ENCODE measurements around the gene TRIM62.

The TRIM62 gene

GRCh38 chr1:33143698-33144097 is 38.1 kb downstream of the TRIM62 start:
- Histone ChIP-seq H3K4me1 (ENCODE audit: low read length) (no peaks in the 10 kb centered on the region), H3F3A (ENCODE audit: insufficient read depth, low read length) (no peaks in the 10 kb centered on the region), H3K27ac (ENCODE audit: low read length) (no peak overlapping the region), H3K9ac (ENCODE audit: low read length) (no peak overlapping the region), H3K9me2 (replicated peaks; ENCODE audit: insufficient read depth, low read length) (no peaks in the 10 kb centered on the region), H3K79me2 (ENCODE audit: low read length) (no peaks in the 10 kb centered on the region), H4K20me1 (ENCODE audit: insufficient read depth, low read length) (no peaks in the 10 kb centered on the region), H3K9me3 (replicated peaks; ENCODE audit: insufficient read depth, low read length) (no peaks in the 10 kb centered on the region), H3K4me2 (ENCODE audit: low read depth, low read length) (no peak overlapping the region), H3K4me3 (ENCODE audit: low read length) (no peak overlapping the region), H2AFZ (ENCODE audit: low read length) (no peak overlapping the region), H3K36me3 (replicated peaks; ENCODE audit: insufficient read depth, low read length) (no peaks in the 10 kb centered on the region), H3K27me3 (replicated peaks; ENCODE audit: insufficient read depth, low read length) (no peaks in the 10 kb centered on the region)
- no peak for DNase-seq
- TF ChIP-seq CTCF (IDR thresholded peaks at IDR 0.05; ENCODE audit: low read length) = no peak
- TF ChIP-seq EZH2phosphoT487 (IDR thresholded peaks at IDR 0.05; ENCODE audit: low read length) = no peak
- no peak for TF ChIP-seq EZH2 (optimal IDR thresholded peaks at IDR 0.05; ENCODE audit: low read depth, low read length)

GRCh38 chr1:33143176-33143575 is 38.7 kb downstream of the TRIM62 start:
- H3K9me2 ChIP-seq (replicated peaks; ENCODE audit: insufficient read depth, low read length) = no peaks in the 10 kb centered on the region
- H3F3A ChIP-seq (ENCODE audit: insufficient read depth, low read length) = no peaks in the 10 kb centered on the region
- no peaks in the 10 kb centered on the region for H3K9me3 ChIP-seq (replicated peaks; ENCODE audit: insufficient read depth, low read length)
- no peak overlapping the region for H2AFZ ChIP-seq (ENCODE audit: low read length)
- no peak overlapping the region for H3K27ac ChIP-seq (ENCODE audit: low read length)
- no peaks in the 10 kb centered on the region for H3K4me1 ChIP-seq (ENCODE audit: low read length)
- no peak overlapping the region for H3K4me2 ChIP-seq (ENCODE audit: low read depth, low read length)
- H3K36me3 ChIP-seq (replicated peaks; ENCODE audit: insufficient read depth, low read length) = no peaks in the 10 kb centered on the region
- H3K4me3 ChIP-seq (ENCODE audit: low read length) = no peak overlapping the region
- H4K20me1 ChIP-seq (ENCODE audit: insufficient read depth, low read length) = no peaks in the 10 kb centered on the region
- no peaks in the 10 kb centered on the region for H3K79me2 ChIP-seq (ENCODE audit: low read length)
- no peaks in the 10 kb centered on the region for H3K27me3 ChIP-seq (replicated peaks; ENCODE audit: insufficient read depth, low read length)
- no peak for DNase-seq
- TF ChIP-seq EZH2phosphoT487 (IDR thresholded peaks at IDR 0.05; ENCODE audit: low read length) = no peak
- no peak for TF ChIP-seq EZH2 (optimal IDR thresholded peaks at IDR 0.05; ENCODE audit: low read depth, low read length)
- no peak for TF ChIP-seq CTCF (IDR thresholded peaks at IDR 0.05; ENCODE audit: low read length)
- no peak overlapping the region for H3K9ac ChIP-seq (ENCODE audit: low read length)

GRCh38 chr1:33142483-33143064 is 39.3 kb downstream of the TRIM62 start:
- no peak overlapping the region for H3K9ac ChIP-seq (ENCODE audit: low read length)
- no peaks in the 10 kb centered on the region for H3K9me2 ChIP-seq (replicated peaks; ENCODE audit: insufficient read depth, low read length)
- H3K79me2 ChIP-seq (ENCODE audit: low read length) = no peaks in the 10 kb centered on the region
- TF ChIP-seq CTCF (IDR thresholded peaks at IDR 0.05; ENCODE audit: low read length) = no peak
- TF ChIP-seq EZH2phosphoT487 (IDR thresholded peaks at IDR 0.05; ENCODE audit: low read length) = no peak
- TF ChIP-seq EZH2 (optimal IDR thresholded peaks at IDR 0.05; ENCODE audit: low read depth, low read length) = no peak
- no peak overlapping the region for H3K27ac ChIP-seq (ENCODE audit: low read length)
- H3K4me1 ChIP-seq (ENCODE audit: low read length) = no peaks in the 10 kb centered on the region
- H3F3A ChIP-seq (ENCODE audit: insufficient read depth, low read length) = no peaks in the 10 kb centered on the region
- no peaks in the 10 kb centered on the region for H3K27me3 ChIP-seq (replicated peaks; ENCODE audit: insufficient read depth, low read length)
- H3K36me3 ChIP-seq (replicated peaks; ENCODE audit: insufficient read depth, low read length) = no peaks in the 10 kb centered on the region
- H3K4me2 ChIP-seq (ENCODE audit: low read depth, low read length) = no peak overlapping the region
- no peak for DNase-seq
- H2AFZ ChIP-seq (ENCODE audit: low read length) = no peak overlapping the region
- no peaks in the 10 kb centered on the region for H4K20me1 ChIP-seq (ENCODE audit: insufficient read depth, low read length)
- no peak overlapping the region for H3K4me3 ChIP-seq (ENCODE audit: low read length)
- no peaks in the 10 kb centered on the region for H3K9me3 ChIP-seq (replicated peaks; ENCODE audit: insufficient read depth, low read length)
